ENCODE data around the gene HERPUD1.
"Not testable (repeated sequence)": the region's sequence is repeated elsewhere in the genome, so short reads cannot be mapped to it uniquely, and the experiment has no call there.

HERPUD1 gene

GRCh38 chr16:56986361-56986760 lies 54.4 kb downstream of the HERPUD1 start:
- no peak for DNase-seq (ENCODE audit: low read depth)
- TF ChIP-seq CTCF (IDR thresholded peaks at IDR 0.05; ENCODE audit: low read length, missing control alignments), result no peak
- no peak overlapping the region for H3K4me3 ChIP-seq (replicated peaks; ENCODE audit: low read depth, low read length)

- not testable (repeated sequence) for H3K4me3 ChIP-seq (replicated peaks; ENCODE audit: low read depth, low read length); DNase-seq (ENCODE audit: low read depth)
Observed at GRCh38 chr16:56986908-56987307, 55.0 kb downstream of the HERPUD1 start.

- H3K4me3 ChIP-seq (replicated peaks; ENCODE audit: low read depth, low read length), result no peak overlapping the region
- no peak for TF ChIP-seq CTCF (IDR thresholded peaks at IDR 0.05; ENCODE audit: low read length, missing control alignments)
Observed at GRCh38 chr16:56987692-56988091, 55.8 kb downstream of the HERPUD1 start.

GRCh38 chr16:56988161-56988947 lies 56.4 kb downstream of the HERPUD1 start:
- no peak for DNase-seq (ENCODE audit: low read depth)
- H3K4me3 ChIP-seq (replicated peaks; ENCODE audit: low read depth, low read length), result peak overlapping the region; percentile 79
- TF ChIP-seq CTCF (IDR thresholded peaks at IDR 0.05; ENCODE audit: low read length, missing control alignments), result no peak

More at GRCh38 chr16:56987692-56988091, 55.8 kb downstream of the HERPUD1 start:
- no peak for DNase-seq (ENCODE audit: low read depth)

DNA sequence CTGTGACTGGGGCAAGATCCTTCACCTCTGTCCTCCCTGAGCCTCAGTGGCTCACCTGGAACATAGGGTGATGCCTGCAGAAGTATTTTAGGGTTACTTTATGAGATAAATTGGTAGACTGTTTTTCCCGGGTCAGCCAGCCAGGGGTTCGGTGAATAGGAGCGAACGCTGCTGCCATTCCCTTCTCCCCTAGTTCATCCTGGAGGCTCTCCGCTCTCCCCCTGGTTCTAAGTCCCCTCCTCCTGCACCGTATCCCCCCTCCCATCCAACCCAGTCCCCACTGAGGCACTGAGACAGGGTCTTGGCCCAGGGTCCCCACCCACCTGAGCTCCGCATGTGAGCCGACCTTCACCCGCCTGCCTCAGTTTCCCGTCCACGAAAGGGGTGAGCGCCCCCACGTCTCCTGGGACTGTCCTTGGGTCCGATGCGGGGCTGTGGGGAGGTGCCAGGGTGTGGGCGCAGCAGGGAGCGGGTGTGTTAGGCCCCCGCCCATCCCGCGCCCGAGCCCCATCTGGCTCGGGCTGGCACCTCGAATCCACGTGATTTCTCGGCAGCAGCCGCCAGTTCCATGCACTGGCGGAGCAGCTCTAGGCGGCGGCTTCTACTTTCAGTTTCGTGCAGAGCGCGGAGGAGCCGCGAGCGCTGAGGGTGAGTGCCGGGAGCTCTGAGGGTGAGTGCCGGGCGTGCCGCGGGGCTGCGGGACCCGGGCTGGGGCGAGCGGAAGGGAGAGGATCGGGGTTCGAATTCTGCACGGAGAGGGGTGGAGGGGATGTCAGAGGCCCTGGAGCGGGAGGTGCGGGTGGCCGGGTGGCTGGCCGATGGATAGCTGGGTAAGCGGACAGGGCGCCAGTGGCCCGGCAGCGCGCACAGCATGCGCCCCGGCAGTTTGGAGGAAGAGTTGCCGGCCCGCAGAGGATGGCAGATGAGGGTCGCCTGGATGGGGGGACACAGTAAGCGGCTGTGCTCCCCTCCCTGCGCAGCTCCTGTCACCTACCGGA lies 57.3 kb downstream of the HERPUD1 start, which contains the start of gene NLRC5:
TSS of gene NLRC5 (plus strand) at position 610 of the 998 bp plus-strand sequence. CDS start 31,156 bp downstream, outside the sequence.
- peak; percentile 79 for DNase-seq (ENCODE audit: low read depth)
- no peak for TF ChIP-seq CTCF (IDR thresholded peaks at IDR 0.05; ENCODE audit: low read length, missing control alignments)
- H3K4me3 ChIP-seq (replicated peaks; ENCODE audit: low read depth, low read length), result peak within 1 kb of the TSS; percentile 79

- no peak for TF ChIP-seq CTCF (IDR thresholded peaks at IDR 0.05; ENCODE audit: low read length, missing control alignments)
- H3K4me3 ChIP-seq (replicated peaks; ENCODE audit: low read depth, low read length), result peak overlapping the region; percentile 79
- DNase-seq (ENCODE audit: low read depth), result no peak
Observed at GRCh38 chr16:56989988-56990387, 58.0 kb downstream of the HERPUD1 start.
